Trophoblast cell (in vitro differentiated cells and primary cell): Measurements from ENCODE around the gene LY9.
"Not testable (repeated sequence)": the region's sequence is repeated elsewhere in the genome, so short reads cannot be mapped to it uniquely, and the experiment has no call there.

Source experiments
- DNase-seq, 2 donors: peaks; one replicate each; pipeline ENCODE4 v3.0.0-alpha.2; 2016
- H2AFZ ChIP-seq: 2 replicates; pipeline ENCODE4 v1.6.1; 2013; ENCODE audit warnings: low read length, moderate library complexity, mild to moderate bottlenecking; ENCODE audit not compliant: insufficient read depth, poor library complexity
- H2AK5ac ChIP-seq: 2 replicates; pipeline ENCODE4 v1.6.1; 2013; ENCODE audit warnings: mild to moderate bottlenecking, low read length
- H2BK120ac ChIP-seq: 2 replicates; pipeline ENCODE4 v1.6.1; 2013; ENCODE audit warnings: low read length, mild to moderate bottlenecking, moderate library complexity; ENCODE audit not compliant: insufficient read depth, poor library complexity
- H2BK12ac ChIP-seq: 2 replicates; pipeline ENCODE4 v1.6.1; 2013; ENCODE audit warnings: mild to moderate bottlenecking, low read length, moderate library complexity
- H2BK5ac ChIP-seq: 2 replicates; pipeline ENCODE4 v1.6.1; 2013; ENCODE audit warnings: low read length, low read depth, moderate library complexity, mild to moderate bottlenecking; ENCODE audit not compliant: poor library complexity
- H3K14ac ChIP-seq: 2 replicates; pipeline ENCODE4 v1.6.1; 2013; ENCODE audit warnings: mild to moderate bottlenecking, low read length
- H3K18ac ChIP-seq: 2 replicates; pipeline ENCODE4 v1.6.1; 2013; ENCODE audit warnings: mild to moderate bottlenecking, low read length
- H3K23ac ChIP-seq: 2 replicates; pipeline ENCODE4 v1.6.1; 2013; ENCODE audit warnings: low read length
- H3K27ac ChIP-seq: 2 replicates; pipeline ENCODE4 v1.5.1; 2013; ENCODE audit warnings: low read depth, mild to moderate bottlenecking, inconsistent platforms, low read length, moderate library complexity
- H3K27me3 ChIP-seq: 2 replicates; pipeline ENCODE4 v1.6.1; 2013; ENCODE audit warnings: inconsistent platforms, mild to moderate bottlenecking, low read length, moderate library complexity; ENCODE audit not compliant: insufficient read depth
- H3K36me3 ChIP-seq, 2 experiments: 1 replicate in 1 of 2; 2 replicates in 1 of 2; pipeline ENCODE4 v1.6.1; 2013; ENCODE audit warnings: low read length in 2 of 2, mild to moderate bottlenecking in 2 of 2, moderate library complexity in 1 of 2; ENCODE audit not compliant: insufficient read depth in 2 of 2, control insufficient read depth in 1 of 2
- H3K4ac ChIP-seq: 2 replicates; pipeline ENCODE4 v1.6.1; 2013; ENCODE audit warnings: low read depth, mild to moderate bottlenecking, low read length, moderate library complexity
- H3K4me1 ChIP-seq, 2 experiments: 1 replicate in 1 of 2; 2 replicates in 1 of 2; pipeline ENCODE4 v1.6.1; 2013; ENCODE audit warnings: low read length in 2 of 2, mild to moderate bottlenecking in 2 of 2, moderate library complexity in 1 of 2; ENCODE audit not compliant: insufficient read depth in 2 of 2, control insufficient read depth in 1 of 2
- H3K4me2 ChIP-seq: 2 replicates; pipeline ENCODE4 v1.6.1; 2013; ENCODE audit warnings: inconsistent platforms, mild to moderate bottlenecking, low read length, moderate library complexity
- H3K4me3 ChIP-seq: 2 replicates; pipeline ENCODE4 v1.5.1; 2013; ENCODE audit warnings: mild to moderate bottlenecking, low read depth, low read length, inconsistent platforms
- H3K79me1 ChIP-seq: one replicate; pipeline ENCODE4 v1.6.1; 2013; ENCODE audit warnings: low read length
- H3K79me2 ChIP-seq: 2 replicates; pipeline ENCODE4 v1.6.1; 2013; ENCODE audit warnings: low read length, mild to moderate bottlenecking; ENCODE audit not compliant: control insufficient read depth, insufficient read depth, poor library complexity
- H3K9ac ChIP-seq: 2 replicates; pipeline ENCODE4 v1.6.1; 2013; ENCODE audit warnings: mild to moderate bottlenecking, low read length
- H3K9me3 ChIP-seq: 2 replicates; pipeline ENCODE4 v1.6.1; 2013; ENCODE audit warnings: low read depth, mild to moderate bottlenecking, control low read depth, inconsistent platforms, low read length; ENCODE audit not compliant: insufficient read depth
- H4K12ac ChIP-seq: 2 replicates; pipeline ENCODE4 v1.6.1; 2013; ENCODE audit warnings: low read depth, mild to moderate bottlenecking, low read length, moderate library complexity
- H4K8ac ChIP-seq: 2 replicates; pipeline ENCODE4 v1.6.1; 2013; ENCODE audit warnings: low read depth, mild to moderate bottlenecking, low read length, moderate library complexity
- H4K91ac ChIP-seq: one replicate; pipeline ENCODE4 v1.6.1; 2013; ENCODE audit warnings: low read depth, mild to moderate bottlenecking, low read length, moderate library complexity
- WGBS: extraction: QIAGEN DNeasy Blood & Tissue Kit; methylation state at CpG from one replicate; pipeline ENCODE4 v1.1.7; 2013; ENCODE audit warnings: missing lambda C conversion rate; ENCODE audit not compliant: insufficient read length, insufficient coverage; ENCODE audit errors: extremely low coverage; 5-methylcytosine and 5-hydroxymethylcytosine counted together

LY9 gene

DNA sequence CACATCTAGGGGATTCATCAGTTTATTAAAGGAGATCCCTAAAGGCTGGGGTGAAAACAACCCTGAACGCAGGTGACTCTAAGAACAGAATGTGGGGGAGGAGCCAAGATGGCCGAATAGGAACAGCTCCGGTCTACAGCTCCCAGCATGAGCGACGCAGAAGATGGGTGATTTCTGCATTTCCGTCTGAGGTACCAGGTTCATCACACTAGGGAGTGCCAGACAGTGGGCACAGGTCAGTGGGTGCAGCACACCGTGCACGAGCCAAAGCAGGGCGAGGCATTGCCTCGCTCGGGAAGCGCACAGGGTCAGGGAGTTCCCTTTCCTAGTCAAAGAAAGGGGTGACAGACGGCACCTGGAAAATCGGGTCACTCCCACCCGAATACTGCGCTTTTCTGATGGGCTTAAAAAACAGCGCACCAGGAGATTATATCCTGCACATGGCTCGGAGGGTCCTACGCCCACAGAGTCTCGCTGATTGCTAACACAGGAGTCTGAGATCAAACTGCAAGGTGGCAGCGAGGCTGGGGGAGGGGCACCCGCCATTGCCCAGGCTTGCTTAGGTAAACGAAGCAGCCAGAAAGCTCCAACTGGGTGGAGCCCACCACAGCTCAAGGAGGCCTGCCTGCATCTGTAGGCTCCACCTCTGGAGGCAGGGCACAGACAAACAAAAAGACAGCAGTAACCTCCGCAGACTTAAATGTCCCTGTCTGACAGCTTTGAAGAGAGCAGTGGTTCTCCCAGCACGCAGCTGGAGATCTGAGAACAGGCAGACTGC, 12.8 kb upstream of the LY9 start:
- H3K79me1 ChIP-seq, result peaks cover 13% of the 10 kb centered on the region

DNA sequence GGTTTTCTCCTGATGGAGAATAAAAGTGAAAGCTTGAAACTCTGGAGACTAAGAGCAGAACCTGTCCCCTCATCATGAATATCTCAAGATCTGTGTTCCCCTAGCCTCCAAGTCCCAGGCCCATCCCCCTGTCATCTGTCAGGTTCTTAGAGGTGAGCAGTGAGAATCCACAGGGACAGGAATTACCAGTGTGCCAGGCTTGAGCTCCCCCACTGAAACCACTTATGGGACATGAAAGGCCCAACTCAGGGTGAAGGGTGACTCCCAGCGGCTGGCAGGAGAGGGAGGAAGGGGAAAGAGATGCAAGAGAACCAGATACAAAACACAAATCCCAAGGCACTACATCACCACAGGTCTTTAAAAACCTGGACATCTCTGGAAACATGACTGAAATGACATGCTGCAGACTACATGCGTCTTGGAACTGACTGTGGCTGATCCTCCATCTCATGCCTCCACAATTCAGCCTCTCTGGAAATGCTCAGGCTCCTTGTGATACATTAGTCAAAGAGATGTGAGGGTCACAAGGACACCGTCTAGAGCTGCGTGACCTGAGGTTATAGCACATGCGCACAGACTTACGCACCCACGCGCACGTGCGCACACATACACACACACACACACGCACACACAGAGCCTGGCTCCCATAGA, 6.8 kb upstream of the LY9 start:
- H2AK5ac ChIP-seq, result no peak overlapping the region
- no peak overlapping the region for H2AFZ ChIP-seq
- H3K9ac ChIP-seq, result no peak overlapping the region
- H3K4me2 ChIP-seq, result no peak overlapping the region
- no peaks in the 10 kb centered on the region for H3K4me1 ChIP-seq
- no peak overlapping the region for H4K12ac ChIP-seq
- H4K91ac ChIP-seq, result no peak overlapping the region
- no peak overlapping the region for H2BK120ac ChIP-seq
- H3K79me2 ChIP-seq, result no peaks in the 10 kb centered on the region
- no peak overlapping the region for H4K8ac ChIP-seq
- no peaks in the 10 kb centered on the region for H3K79me1 ChIP-seq
- peak overlapping the region; percentile 19 for H3K4me3 ChIP-seq
- H3K18ac ChIP-seq, result no peak overlapping the region
- H3K14ac ChIP-seq, result no peak overlapping the region
- no peak overlapping the region for H3K4ac ChIP-seq
- no peak overlapping the region for H3K23ac ChIP-seq
- no peak overlapping the region for H3K27ac ChIP-seq
- WGBS, result no CpG with 5 or more reads among the region's 11 CpGs
- DNase-seq, result no peak
- H2BK5ac ChIP-seq, result no peak overlapping the region
- no peaks in the 10 kb centered on the region for H3K36me3 ChIP-seq
- H3K27me3 ChIP-seq, result no peaks in the 10 kb centered on the region
- H3K9me3 ChIP-seq, result no peaks in the 10 kb centered on the region
- no peak overlapping the region for H2BK12ac ChIP-seq

More for the DNA sequence above, 12.8 kb upstream of the LY9 start:
- H4K8ac ChIP-seq, H2BK5ac ChIP-seq, H4K12ac ChIP-seq, DNase-seq, H3K14ac ChIP-seq, H3K4ac ChIP-seq, H2BK120ac ChIP-seq, H3K23ac ChIP-seq, H2AK5ac ChIP-seq, H3K18ac ChIP-seq, H3K4me2 ChIP-seq, H3K79me2 ChIP-seq, H3K4me3 ChIP-seq, H2AFZ ChIP-seq, H2BK12ac ChIP-seq, H3K9ac ChIP-seq, H3K27me3 ChIP-seq, H3K27ac ChIP-seq, H3K36me3 ChIP-seq, H3K9me3 ChIP-seq: not testable (repeated sequence)
- H4K91ac ChIP-seq, result peak overlapping the region; percentile 56
- H3K4me1 ChIP-seq, result peaks cover 14 to 18% of the 10 kb centered on the region in 2 experiments
- WGBS, result no CpG with 5 or more reads among the region's 25 CpGs

DNA sequence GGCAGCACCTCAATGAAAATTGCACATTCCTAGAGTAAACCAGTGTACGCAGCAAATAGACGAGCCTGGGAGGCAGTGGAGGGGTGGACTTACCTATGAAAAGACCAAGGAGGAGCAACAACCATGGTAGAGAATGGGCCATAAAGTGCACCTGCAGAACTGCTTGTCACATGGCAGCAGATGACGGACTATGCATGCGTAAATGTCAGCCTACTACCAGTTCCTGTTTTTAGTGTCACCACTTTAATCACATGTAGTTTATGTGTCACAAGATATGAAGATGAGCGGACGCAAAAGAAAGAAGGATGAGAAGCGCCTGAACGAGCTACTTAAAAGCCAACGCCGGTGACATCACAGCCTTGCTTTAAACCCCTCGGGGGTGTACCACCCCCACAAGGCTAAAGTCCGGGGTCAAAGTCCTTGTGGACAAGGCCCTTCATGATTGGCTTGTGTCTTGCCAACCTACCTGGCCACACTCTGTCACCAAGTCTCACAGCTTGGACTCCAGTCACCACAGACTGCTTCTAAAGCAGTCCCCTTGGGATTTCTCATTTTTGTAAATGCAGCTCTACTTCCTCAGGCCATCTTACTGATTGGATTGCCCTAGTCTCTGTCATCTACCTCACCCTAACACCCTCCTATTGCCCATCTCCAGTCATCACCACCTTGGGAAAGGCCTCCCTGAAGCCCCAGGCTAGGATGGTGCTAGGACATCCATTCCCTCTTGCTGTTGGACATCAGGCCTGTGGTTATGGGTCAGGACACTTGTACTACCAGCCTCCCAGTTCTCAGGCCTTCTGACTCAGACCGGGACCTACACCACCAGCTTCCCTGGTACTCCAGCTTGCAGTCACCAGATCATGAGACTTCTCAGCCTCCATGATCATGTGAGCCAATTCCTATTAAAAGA, 6.0 kb upstream of the LY9 start:
- Histone ChIP-seq H2AFZ (no peak overlapping the region), H3K18ac (no peak overlapping the region), H3K36me3 (no peaks in the 10 kb centered on the region), H2BK12ac (no peak overlapping the region), H3K23ac (no peak overlapping the region), H3K4me3 (peak overlapping the region; percentile 19), H2AK5ac (no peak overlapping the region), H3K9me3 (no peaks in the 10 kb centered on the region), H2BK120ac (no peak overlapping the region), H3K4ac (no peak overlapping the region), H4K12ac (no peak overlapping the region), H3K79me1 (no peaks in the 10 kb centered on the region), H3K4me1 (no peaks in the 10 kb centered on the region), H3K27ac (no peak overlapping the region), H3K4me2 (no peak overlapping the region), H2BK5ac (no peak overlapping the region), H4K8ac (no peak overlapping the region), H3K14ac (no peak overlapping the region), H3K27me3 (no peaks in the 10 kb centered on the region), H4K91ac (no peak overlapping the region), H3K79me2 (no peaks in the 10 kb centered on the region), H3K9ac (no peak overlapping the region)
- WGBS, result no CpG with 5 or more reads among the region's 13 CpGs
- peak in 1 of 2 donors; percentile 25 for DNase-seq

DNA sequence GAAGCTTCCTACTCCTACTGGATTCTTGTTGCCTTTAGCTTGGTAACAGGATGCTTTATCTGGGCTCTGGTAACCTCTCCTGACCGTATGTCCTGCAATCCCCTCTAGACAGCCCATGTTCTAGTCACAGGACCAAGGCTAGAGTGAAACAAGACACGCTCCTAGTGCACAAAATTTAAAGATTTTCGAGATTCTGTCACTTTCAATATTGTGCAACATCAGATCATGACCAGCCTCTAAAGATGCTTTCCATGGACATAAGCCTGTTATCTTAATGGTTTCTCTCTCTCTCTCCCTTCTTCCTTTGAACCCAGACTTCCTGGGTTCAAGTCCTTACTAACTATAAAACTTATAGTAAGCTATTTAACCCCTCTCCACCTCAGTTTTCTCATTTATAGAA, 1.6 kb upstream of the LY9 start:
- Histone ChIP-seq H3K36me3 (no peaks in the 10 kb centered on the region), H2BK120ac (no peak overlapping the region), H3K4me3 (no peak overlapping the region), H3K4me2 (no peak overlapping the region), H3K23ac (no peak overlapping the region), H3K14ac (no peak overlapping the region), H4K12ac (no peak overlapping the region), H3K79me1 (no peaks in the 10 kb centered on the region), H2BK5ac (no peak overlapping the region), H2AFZ (no peak overlapping the region), H3K4ac (no peak overlapping the region), H4K91ac (no peak overlapping the region), H3K18ac (no peak overlapping the region), H3K9me3 (no peaks in the 10 kb centered on the region), H3K27me3 (no peaks in the 10 kb centered on the region), H3K4me1 (no peaks in the 10 kb centered on the region), H2AK5ac (no peak overlapping the region), H4K8ac (no peak overlapping the region), H3K9ac (no peak overlapping the region), H3K79me2 (no peaks in the 10 kb centered on the region), H3K27ac (no peak overlapping the region), H2BK12ac (no peak overlapping the region)
- no peak for DNase-seq
- WGBS, result no CpG with 5 or more reads among the region's 3 CpGs
